A549 (cell line): ENCODE measurements around the gene PDE4DIP.
"Not testable (repeated sequence)": the region's sequence is repeated elsewhere in the genome, so short reads cannot be mapped to it uniquely, and the experiment has no call there.

ENCODE experiments used
- CEBPB ChIP-seq, 2 experiments: fragments of >200 bp in 1 of 2; sonication (Bioruptor Twin) in 1 of 2; formaldehyde crosslinking in 1 of 2; IDR thresholded peaks; 2 replicates each; pipeline ENCODE4 v1.6.1; 2012 to 2016
- EP300 ChIP-seq, 2 experiments: fragments of >200 bp; sonication (Bioruptor Twin); formaldehyde crosslinking; IDR thresholded peaks; 2 replicates in 1 of 2; 3 replicates in 1 of 2; pipeline ENCODE4 v1.6.1; 2016 to 2017
- MAZ ChIP-seq: fragments of 150-350 bp; IDR thresholded peaks from 2 replicates; pipeline ENCODE4 v1.6.1; 2014; ENCODE audit warnings: antibody characterized with exemption, low read depth, low read length, borderline replicate concordance
- RAD21 ChIP-seq, 2 experiments: fragments of >200 bp in 1 of 2; sonication (Bioruptor Twin) in 1 of 2; formaldehyde crosslinking in 1 of 2; IDR thresholded peaks in 1 of 2; conservative IDR thresholded peaks in 1 of 2; 2 replicates in 1 of 2; 3 replicates in 1 of 2; pipeline ENCODE4 v1.6.1; 2012 to 2018; ENCODE audit warnings: inconsistent platforms in 1 of 2
- RFX5 ChIP-seq: fragments of 450-650 bp; IDR thresholded peaks from 2 replicates; pipeline ENCODE4 v1.7.1; 2014; ENCODE audit warnings: antibody characterized with exemption, mild to moderate bottlenecking, moderate library complexity
- TFCP2L1 ChIP-seq: fragments of 250-450 bp; sonication (Bioruptor Pico); IDR thresholded peaks from 2 replicates; pipeline ENCODE4 v1.5.0; 2021; ENCODE audit warnings: mild to moderate bottlenecking
- TF ChIP-seq, protein P1 (sequence below): fragments of >200 bp; sonication (Bioruptor Twin); formaldehyde crosslinking; IDR thresholded peaks from 3 replicates; pipeline ENCODE4 v1.5.1; 2016
- TF ChIP-seq, protein P2 (sequence below): IDR thresholded peaks from 2 replicates; pipeline ENCODE4 v1.6.1; 2012

DNA sequence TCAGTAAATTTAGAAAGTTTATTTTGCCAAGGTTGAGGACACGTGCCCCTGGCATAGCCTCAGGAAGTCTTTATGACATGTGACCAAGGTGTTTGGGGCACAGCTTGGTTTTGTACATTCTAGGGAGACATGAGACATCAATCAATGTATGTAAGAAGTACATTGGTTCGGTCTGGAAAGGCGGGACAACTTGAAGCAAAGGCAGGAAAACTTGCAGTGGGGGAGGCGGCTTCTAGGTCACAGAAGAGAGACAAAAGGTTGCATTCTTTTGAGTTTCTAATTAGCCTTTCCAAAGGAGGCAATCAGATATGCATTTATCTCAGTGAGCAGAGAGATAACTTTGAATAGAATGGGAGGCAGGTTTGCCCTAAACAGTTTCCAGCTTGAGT, 57.7 kb downstream of the PDE4DIP start:
- TF ChIP-seq, protein P1, sequence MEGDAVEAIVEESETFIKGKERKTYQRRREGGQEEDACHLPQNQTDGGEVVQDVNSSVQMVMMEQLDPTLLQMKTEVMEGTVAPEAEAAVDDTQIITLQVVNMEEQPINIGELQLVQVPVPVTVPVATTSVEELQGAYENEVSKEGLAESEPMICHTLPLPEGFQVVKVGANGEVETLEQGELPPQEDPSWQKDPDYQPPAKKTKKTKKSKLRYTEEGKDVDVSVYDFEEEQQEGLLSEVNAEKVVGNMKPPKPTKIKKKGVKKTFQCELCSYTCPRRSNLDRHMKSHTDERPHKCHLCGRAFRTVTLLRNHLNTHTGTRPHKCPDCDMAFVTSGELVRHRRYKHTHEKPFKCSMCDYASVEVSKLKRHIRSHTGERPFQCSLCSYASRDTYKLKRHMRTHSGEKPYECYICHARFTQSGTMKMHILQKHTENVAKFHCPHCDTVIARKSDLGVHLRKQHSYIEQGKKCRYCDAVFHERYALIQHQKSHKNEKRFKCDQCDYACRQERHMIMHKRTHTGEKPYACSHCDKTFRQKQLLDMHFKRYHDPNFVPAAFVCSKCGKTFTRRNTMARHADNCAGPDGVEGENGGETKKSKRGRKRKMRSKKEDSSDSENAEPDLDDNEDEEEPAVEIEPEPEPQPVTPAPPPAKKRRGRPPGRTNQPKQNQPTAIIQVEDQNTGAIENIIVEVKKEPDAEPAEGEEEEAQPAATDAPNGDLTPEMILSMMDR: not testable (repeated sequence)
- TF ChIP-seq, protein P2, sequence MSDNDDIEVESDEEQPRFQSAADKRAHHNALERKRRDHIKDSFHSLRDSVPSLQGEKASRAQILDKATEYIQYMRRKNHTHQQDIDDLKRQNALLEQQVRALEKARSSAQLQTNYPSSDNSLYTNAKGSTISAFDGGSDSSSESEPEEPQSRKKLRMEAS: not testable (repeated sequence)
- TF ChIP-seq RAD21 (conservative IDR thresholded peaks at IDR 0.05 in 1 of 2, IDR thresholded peaks at IDR 0.05 in 1 of 2); EP300 (IDR thresholded peaks at IDR 0.05); RFX5; CEBPB (IDR thresholded peaks at IDR 0.05); MAZ; TFCP2L1: not testable (repeated sequence)
